ENCODE measurements around the gene RNF157.

GRCh38 chr17:76104896-76105231 is 135.4 kb downstream of the RNF157 start:
- TF ChIP-seq CTCF (conservative IDR thresholded peaks at IDR 0.05; ENCODE audit: low read depth, low read length) (no peak), MAFK (IDR thresholded peaks at IDR 0.05; ENCODE audit: low read depth, low read length) (no peak)

Measured in IMR-90 (cell line).